HG02623 (cell line): Measurements from ENCODE around the gene LRRC27.
"Not testable (repeated sequence)": the region's sequence is repeated elsewhere in the genome, so short reads cannot be mapped to it uniquely, and the experiment has no call there.

Experiments
- ATAC-seq: cut with Tn5 transposase; IDR thresholded peaks from one replicate; pipeline ENCODE4 v1.9.1; 2021; ENCODE audit warnings: moderate library complexity; ENCODE audit not compliant: unreplicated experiment

The LRRC27 gene

GRCh38 chr10:132372516-132373095, 40.6 kb downstream of the LRRC27 start:
- no peak for ATAC-seq

GRCh38 chr10:132373241-132373955, 41.4 kb downstream of the LRRC27 start:
- no peak for ATAC-seq

GRCh38 chr10:132374176-132374575, 42.2 kb downstream of the LRRC27 start:
- no peak for ATAC-seq

- ATAC-seq, result no peak
These were observed 42.6 kb downstream of the LRRC27 start for GRCh38 chr10:132374612-132375011.

GRCh38 chr10:132375116-132375794, 43.3 kb downstream of the LRRC27 start:
- ATAC-seq, result no peak

- ATAC-seq, result no peak
These were observed 43.9 kb downstream of the LRRC27 start for GRCh38 chr10:132375795-132376297.

GRCh38 chr10:132376394-132376851, 44.4 kb downstream of the LRRC27 start:
- ATAC-seq, result no peak

GRCh38 chr10:132377326-132377725, 45.3 kb downstream of the LRRC27 start:
- no peak for ATAC-seq

GRCh38 chr10:132379026-132379425, 47.0 kb downstream of the LRRC27 start:
- not testable (repeated sequence) for ATAC-seq

GRCh38 chr10:132380986-132381385, 49.0 kb downstream of the LRRC27 start:
- not testable (repeated sequence) for ATAC-seq

GRCh38 chr10:132381741-132382140, 49.7 kb downstream of the LRRC27 start:
- no peak for ATAC-seq

GRCh38 chr10:132382231-132382922, 50.4 kb downstream of the LRRC27 start:
- no peak for ATAC-seq

- no peak for ATAC-seq
These were observed 51.1 kb downstream of the LRRC27 start for GRCh38 chr10:132383101-132383500.

GRCh38 chr10:132383751-132384196, 51.8 kb downstream of the LRRC27 start:
- ATAC-seq, result no peak

GRCh38 chr10:132384618-132385388, 52.8 kb downstream of the LRRC27 start:
- ATAC-seq, result no peak

GRCh38 chr10:132385389-132385667, 53.3 kb downstream of the LRRC27 start:
- no peak for ATAC-seq

GRCh38 chr10:132385721-132386418, 53.9 kb downstream of the LRRC27 start:
- ATAC-seq, result no peak

GRCh38 chr10:132386419-132386831, 54.4 kb downstream of the LRRC27 start:
- ATAC-seq, result no peak

GRCh38 chr10:132386896-132387295, 54.9 kb downstream of the LRRC27 start:
- ATAC-seq, result not testable (repeated sequence)

- ATAC-seq, result no peak
These were observed 55.8 kb downstream of the LRRC27 start for GRCh38 chr10:132387764-132388210.
